Measurements from ENCODE around the gene AFF3. TPM values are rescaled to one million over a fixed set of nuclear protein-coding genes. Genes with fewer than 3 reads are reported as not detected.
A peak's percentile ranks its signal among the peaks of the same experiment; 100 is the strongest.

The AFF3 gene
- total and polyA plus RNA-seq, 10 donors = 6.0 to 92.2 (median 64.0) TPM

DNA sequence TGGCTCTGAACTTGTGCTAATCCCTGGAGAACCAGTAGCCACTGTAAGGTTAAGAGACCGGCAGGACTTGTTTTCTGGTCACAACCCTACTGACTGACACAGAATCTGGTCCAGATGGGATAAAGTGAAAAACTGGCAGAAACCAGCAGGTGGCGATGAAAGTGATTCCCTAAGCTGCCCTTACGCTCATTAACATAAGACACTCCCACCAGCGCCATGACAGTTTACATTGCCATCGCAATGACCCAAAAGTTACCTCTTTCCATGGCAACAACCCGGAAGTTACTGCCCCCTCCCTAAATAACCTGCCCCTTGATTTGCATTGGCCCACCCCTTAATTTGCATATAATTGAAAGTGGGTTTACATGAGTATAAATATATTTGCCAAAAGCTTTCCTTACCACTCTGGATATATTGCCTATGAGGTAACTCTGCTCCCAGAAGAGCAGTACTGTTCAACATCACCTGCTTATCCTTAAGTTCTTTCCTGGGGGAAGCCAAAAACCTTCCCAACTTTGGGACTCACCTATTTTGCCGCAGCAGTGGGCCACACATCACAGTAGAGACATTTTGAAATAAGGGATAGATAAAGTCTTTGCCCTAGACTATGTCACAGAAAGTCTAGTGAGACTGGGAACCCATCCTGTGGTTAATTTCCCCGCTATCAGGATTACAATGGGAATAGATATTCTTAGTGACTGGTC, 35.8 kb upstream of the AFF3 start:
- no peak for TF ChIP-seq POLR2A (IDR thresholded peaks at IDR 0.05)
- TF ChIP-seq, protein P1, sequence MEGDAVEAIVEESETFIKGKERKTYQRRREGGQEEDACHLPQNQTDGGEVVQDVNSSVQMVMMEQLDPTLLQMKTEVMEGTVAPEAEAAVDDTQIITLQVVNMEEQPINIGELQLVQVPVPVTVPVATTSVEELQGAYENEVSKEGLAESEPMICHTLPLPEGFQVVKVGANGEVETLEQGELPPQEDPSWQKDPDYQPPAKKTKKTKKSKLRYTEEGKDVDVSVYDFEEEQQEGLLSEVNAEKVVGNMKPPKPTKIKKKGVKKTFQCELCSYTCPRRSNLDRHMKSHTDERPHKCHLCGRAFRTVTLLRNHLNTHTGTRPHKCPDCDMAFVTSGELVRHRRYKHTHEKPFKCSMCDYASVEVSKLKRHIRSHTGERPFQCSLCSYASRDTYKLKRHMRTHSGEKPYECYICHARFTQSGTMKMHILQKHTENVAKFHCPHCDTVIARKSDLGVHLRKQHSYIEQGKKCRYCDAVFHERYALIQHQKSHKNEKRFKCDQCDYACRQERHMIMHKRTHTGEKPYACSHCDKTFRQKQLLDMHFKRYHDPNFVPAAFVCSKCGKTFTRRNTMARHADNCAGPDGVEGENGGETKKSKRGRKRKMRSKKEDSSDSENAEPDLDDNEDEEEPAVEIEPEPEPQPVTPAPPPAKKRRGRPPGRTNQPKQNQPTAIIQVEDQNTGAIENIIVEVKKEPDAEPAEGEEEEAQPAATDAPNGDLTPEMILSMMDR (IDR thresholded peaks at IDR 0.05 in 8 of 11, conservative IDR thresholded peaks at IDR 0.05 in 3 of 11) = peak in 7 of 11 experiments; percentile 10 to 44 (median 31)
- intact Hi-C loops (cut with DNase I; ENCODE audit: low total_unique reads) = no loop called here
- 48 to 70% (median 69%) methylated on average over 8 of the region's 8 CpGs for WGBS, 5 donors
- H3K4me3 ChIP-seq = no peak overlapping the region
- peaks cover 0 to 8% (median 2%) of the 10 kb centered on the region in 6 donors for H3K4me1 ChIP-seq
- H3K27ac ChIP-seq = no peak overlapping the region
- no peaks in the 10 kb centered on the region for H3K36me3 ChIP-seq
- no peaks in the 10 kb centered on the region for H3K27me3 ChIP-seq (replicated peaks in 1 of 7)
- H3K9me3 ChIP-seq = no peaks in the 10 kb centered on the region
- no peak for DNase-seq

DNA sequence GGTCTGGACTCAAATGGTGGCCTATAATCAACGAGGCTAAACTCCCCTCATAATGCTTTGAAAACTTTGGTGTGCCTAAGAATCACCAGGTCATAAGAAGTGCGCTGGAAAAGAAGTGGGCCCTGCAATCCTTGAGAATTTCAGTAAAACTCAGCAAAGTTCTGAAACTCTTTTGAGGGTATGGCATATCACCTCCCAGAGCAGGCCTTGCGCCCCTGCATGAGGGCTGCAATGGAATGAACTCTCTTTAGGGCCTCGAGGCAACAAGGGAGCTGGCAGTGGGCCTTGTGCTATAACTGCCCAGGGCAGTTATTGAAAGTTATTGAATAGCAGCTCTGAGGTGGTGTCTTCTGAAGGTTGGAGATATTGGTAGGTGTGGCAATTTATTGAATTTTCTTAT, 34.5 kb upstream of the AFF3 start:
- no peak overlapping the region for H3K27ac ChIP-seq
- no peak overlapping the region for H3K4me3 ChIP-seq
- H3K9me3 ChIP-seq = no peaks in the 10 kb centered on the region
- H3K27me3 ChIP-seq (replicated peaks in 1 of 7) = no peaks in the 10 kb centered on the region
- DNase-seq = no peak
- intact Hi-C loops (cut with DNase I; ENCODE audit: low total_unique reads) = no loop called here
- peaks cover 0 to 9% (median 2%) of the 10 kb centered on the region in 6 donors for H3K4me1 ChIP-seq
- TF ChIP-seq POLR2A (IDR thresholded peaks at IDR 0.05) = no peak
- TF ChIP-seq, protein P1 (IDR thresholded peaks at IDR 0.05 in 8 of 11, conservative IDR thresholded peaks at IDR 0.05 in 3 of 11) = no peak
- no peak for TF ChIP-seq POLR2AphosphoS5 (IDR thresholded peaks at IDR 0.05)
- H3K36me3 ChIP-seq = no peaks in the 10 kb centered on the region
- WGBS, 5 donors = 83 to 95% (median 89%) methylated on average over 4 of the region's 4 CpGs

DNA sequence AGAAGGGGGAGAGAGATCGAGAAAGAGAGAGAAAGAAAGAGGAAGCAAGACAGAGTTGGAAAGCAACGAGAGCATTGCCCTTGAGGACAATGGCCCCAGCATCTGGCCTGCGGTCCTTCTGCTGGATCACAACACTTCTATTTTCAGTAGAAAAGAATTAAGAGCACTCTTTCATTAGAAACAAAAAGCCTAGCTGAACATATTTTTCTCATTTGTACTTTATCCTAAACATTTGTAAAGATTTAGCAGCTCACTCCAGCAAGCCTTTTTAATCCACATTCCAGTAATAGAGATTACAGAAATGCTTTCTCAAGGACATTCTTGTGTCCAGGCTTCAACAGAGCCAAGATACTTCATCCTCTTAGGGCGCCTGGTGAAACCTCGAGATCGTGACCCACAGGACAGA, 31.6 kb upstream of the AFF3 start:
- H3K27ac ChIP-seq = no peak overlapping the region
- no peak overlapping the region for H3K4me3 ChIP-seq
- H3K27me3 ChIP-seq (replicated peaks in 1 of 7) = no peaks in the 10 kb centered on the region
- no peak for DNase-seq
- H3K9me3 ChIP-seq = no peaks in the 10 kb centered on the region
- no peak for TF ChIP-seq POLR2AphosphoS5 (IDR thresholded peaks at IDR 0.05)
- TF ChIP-seq, protein P1 (IDR thresholded peaks at IDR 0.05 in 8 of 11, conservative IDR thresholded peaks at IDR 0.05 in 3 of 11) = no peak
- WGBS, 5 donors = 53 to 69% (median 58%) methylated on average over 6 of the region's 6 CpGs
- no peaks in the 10 kb centered on the region for H3K36me3 ChIP-seq
- H3K4me1 ChIP-seq = peaks cover 0 to 9% (median 2%) of the 10 kb centered on the region in 6 donors
- intact Hi-C loops (cut with DNase I; ENCODE audit: low total_unique reads) = no loop called here

DNA sequence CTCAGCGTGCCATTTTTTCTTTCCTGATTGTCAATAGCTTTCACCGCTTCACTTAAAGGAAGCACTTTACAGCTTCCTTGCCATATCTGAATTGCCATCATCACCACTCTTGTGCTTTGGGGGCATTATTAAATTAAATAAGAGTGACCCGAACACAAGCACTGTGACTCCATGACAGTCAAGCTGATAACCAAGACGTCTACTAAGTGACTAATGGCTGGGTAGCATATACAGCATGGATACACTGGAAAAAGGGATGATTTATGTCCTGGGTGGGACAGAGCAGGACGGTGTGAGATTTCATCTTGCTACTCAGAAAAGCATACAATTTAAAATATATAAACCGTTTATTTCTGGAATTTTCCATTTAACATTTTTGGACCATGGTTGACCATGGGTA, 24.3 kb upstream of the AFF3 start:
- TF ChIP-seq, protein P1 (IDR thresholded peaks at IDR 0.05 in 8 of 11, conservative IDR thresholded peaks at IDR 0.05 in 3 of 11) = no peak

More for the DNA sequence above, 24.3 kb upstream of the AFF3 start:
- H3K4me1 ChIP-seq = no peaks in the 10 kb centered on the region
- H3K4me3 ChIP-seq = no peak overlapping the region
- H3K27ac ChIP-seq = no peak overlapping the region
- 84 to 91% (median 85%) methylated on average over 6 of the region's 6 CpGs for WGBS, 5 donors
- intact Hi-C loops (cut with DNase I; ENCODE audit: low total_unique reads) = no loop called here
- no peak for DNase-seq
- no peaks in the 10 kb centered on the region for H3K36me3 ChIP-seq
- peaks cover 2 to 16% (median 11%) of the 10 kb centered on the region in 8 donors for H3K9me3 ChIP-seq
- no peaks in the 10 kb centered on the region for H3K27me3 ChIP-seq (replicated peaks in 1 of 7)

Data from spleen (tissue), 11 donors.